GM12873 (cell line): ENCODE results near the gene ADGRG4.

Source experiments
- TF ChIP-seq, protein P1 (sequence below): IDR thresholded peaks from 2 replicates; pipeline ENCODE4 v1.5.1; 2012; ENCODE audit warnings: low read depth, mild to moderate bottlenecking, moderate library complexity, low read length, control low read depth; ENCODE audit not compliant: insufficient read depth; ENCODE audit errors: missing control alignments

ADGRG4 gene

DNA sequence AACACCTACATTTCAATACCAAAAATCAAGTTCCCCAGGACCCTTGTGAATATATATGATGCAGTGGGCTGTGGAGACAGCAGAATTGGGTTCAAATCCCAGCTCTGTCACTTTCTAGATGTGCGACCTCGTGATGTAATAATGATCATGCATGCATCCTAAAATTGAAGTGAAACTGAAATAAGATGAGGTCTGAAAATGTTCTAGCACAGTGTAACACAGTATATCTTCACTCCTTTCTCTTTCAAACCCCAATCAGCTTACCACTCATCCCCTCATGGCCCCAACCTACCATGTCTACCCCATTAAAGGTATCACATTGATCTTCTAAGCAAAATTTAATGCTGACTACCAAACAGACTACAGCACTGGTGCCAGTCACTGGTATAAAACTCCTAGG, 117.0 kb downstream of the ADGRG4 start:
- TF ChIP-seq, protein P1, sequence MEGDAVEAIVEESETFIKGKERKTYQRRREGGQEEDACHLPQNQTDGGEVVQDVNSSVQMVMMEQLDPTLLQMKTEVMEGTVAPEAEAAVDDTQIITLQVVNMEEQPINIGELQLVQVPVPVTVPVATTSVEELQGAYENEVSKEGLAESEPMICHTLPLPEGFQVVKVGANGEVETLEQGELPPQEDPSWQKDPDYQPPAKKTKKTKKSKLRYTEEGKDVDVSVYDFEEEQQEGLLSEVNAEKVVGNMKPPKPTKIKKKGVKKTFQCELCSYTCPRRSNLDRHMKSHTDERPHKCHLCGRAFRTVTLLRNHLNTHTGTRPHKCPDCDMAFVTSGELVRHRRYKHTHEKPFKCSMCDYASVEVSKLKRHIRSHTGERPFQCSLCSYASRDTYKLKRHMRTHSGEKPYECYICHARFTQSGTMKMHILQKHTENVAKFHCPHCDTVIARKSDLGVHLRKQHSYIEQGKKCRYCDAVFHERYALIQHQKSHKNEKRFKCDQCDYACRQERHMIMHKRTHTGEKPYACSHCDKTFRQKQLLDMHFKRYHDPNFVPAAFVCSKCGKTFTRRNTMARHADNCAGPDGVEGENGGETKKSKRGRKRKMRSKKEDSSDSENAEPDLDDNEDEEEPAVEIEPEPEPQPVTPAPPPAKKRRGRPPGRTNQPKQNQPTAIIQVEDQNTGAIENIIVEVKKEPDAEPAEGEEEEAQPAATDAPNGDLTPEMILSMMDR = no peak

DNA sequence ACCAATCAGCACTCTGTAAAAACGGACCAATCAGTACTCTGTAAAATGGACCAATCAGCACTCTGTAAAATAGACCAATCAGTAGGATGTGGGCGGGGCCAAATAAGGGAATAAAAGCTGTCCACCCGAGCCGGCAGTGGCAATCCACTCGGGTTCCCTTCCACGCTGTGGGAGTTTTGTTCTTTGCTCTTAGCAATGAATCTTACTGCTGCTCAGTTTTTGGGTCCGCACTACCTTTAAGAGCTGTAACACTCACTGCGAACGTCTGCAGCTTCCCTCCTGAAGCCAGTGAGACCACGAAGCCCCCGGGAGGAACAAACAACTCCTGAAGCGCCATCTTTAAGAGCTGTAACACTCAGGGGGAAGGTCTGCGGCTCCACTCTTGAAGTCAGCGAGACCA, 120.6 kb downstream of the ADGRG4 start:
- TF ChIP-seq, protein P1 = no peak

DNA sequence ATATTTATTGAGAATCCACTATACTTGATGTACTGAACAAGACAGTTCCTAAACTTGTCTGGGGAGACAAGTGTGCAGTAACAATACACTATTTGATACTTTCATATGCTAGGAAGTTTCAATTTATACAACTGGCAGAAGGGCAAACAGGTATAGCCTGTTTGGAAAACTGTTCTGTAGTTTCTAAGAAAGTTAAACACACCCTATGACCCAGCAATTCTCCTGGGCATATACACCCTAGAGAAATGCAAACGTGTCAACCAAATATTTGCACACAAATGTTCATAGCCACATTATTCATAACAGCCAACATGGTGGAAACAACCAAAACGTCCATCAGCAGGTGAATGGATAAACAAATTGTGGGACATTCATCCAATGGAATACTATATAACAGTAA, 123.0 kb downstream of the ADGRG4 start:
- TF ChIP-seq, protein P1 = no peak

DNA sequence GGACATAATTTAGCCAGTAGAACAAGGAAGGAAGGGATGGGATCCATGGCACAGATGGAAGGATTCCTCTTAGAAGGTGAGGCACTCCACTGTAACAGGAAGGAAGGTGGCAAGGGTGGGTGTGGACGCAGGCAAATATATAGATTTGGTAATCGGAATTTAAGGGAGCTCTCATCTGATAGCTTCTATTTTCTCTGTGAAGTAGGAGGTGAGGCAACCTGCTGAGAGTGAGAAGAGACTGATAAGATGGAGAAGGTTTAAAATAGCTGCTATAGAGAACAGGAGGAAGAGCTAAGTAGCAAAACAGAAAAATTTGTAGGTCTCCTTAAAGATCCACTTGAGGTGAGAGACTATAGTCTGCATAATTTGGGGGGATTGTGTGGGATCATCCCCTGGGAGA, 125.2 kb downstream of the ADGRG4 start:
- TF ChIP-seq, protein P1 = no peak

DNA sequence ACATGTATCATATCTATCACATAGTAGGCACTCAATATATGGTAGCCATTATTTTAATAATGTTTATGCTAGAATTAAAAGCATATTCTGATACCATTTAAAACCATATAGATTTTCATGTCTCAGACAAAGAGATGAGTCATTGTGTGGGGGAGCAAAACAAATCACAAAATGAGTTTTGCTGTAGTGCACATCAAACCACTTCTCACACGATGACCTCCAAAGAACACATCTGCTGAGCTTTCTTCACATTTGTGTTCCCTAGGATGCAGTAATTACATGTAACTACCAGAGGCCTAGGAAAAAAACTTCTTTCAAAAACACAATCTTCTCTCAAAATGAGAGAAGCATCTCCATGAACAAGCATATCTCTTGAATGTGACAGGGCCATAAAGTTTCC, 130.9 kb downstream of the ADGRG4 start:
- TF ChIP-seq, protein P1 = no peak

DNA sequence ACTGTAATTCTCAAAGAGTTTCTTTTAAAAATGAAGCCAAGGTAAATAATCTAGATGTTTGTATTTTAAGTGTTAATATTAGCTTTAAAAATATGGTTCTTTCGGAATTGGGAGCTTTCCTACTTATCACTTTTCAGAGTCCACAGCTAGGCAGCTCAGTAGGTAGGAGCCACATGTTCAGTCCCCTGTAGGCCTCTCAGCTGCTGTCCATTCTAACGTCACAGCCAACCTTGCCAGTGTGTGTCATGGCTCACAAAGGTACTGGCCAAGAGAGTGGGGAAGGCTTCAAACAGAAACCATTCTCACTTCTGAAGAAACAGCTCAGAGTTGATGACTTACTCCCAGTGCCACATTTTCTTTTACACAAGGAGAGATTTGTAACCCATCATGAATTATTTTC, 137.0 kb downstream of the ADGRG4 start:
- TF ChIP-seq, protein P1 = no peak

DNA sequence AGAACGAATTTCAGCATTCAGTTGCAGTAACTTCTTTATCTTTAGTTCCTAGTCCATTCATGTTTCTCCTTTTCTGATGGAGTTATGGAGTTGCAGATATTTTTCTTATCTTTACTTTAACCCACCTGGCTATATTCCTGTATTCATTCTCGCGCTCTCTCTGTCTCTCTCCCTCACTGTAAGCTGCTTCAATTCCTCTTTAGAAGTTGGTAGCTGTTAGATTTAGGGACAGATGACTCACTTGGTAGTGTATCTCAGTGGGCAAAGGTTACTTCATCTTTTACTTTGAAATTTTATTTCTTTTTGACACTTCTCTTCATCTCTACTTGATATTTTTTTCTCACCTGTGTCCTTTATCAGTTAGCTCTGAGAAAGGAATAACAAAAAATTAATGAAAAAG, 137.4 kb downstream of the ADGRG4 start:
- TF ChIP-seq, protein P1 = no peak
